CD4-positive, alpha-beta T cell (primary cell): ENCODE results near the gene COX10. TPM values are rescaled to one million over a fixed set of nuclear protein-coding genes. Genes with fewer than 3 reads are reported as not detected.
"Not testable (repeated sequence)": the region's sequence is repeated elsewhere in the genome, so short reads cannot be mapped to it uniquely, and the experiment has no call there.

Experiments used
- ATAC-seq: fragments of 200-7000 bp; cut with Tn5 transposase; one replicate; pipeline ENCODE4 v1.10.0; 2022; ENCODE audit warnings: mild to moderate bottlenecking; ENCODE audit not compliant: poor library complexity
- CTCF ChIA-PET: fragments of 350-600 bp; sonication (Branson Sonifier 250); formaldehyde crosslinking; loops from one replicate; lab custom pipeline; 2021; ENCODE audit warnings: antibody characterized with exemption, inconsistent platforms; lab: Charles Lee
- POLR2A ChIA-PET: fragments of 350-600 bp; sonication (Branson Sonifier 250); formaldehyde crosslinking; loops from one replicate; lab custom pipeline; 2021; ENCODE audit warnings: antibody characterized with exemption, inconsistent platforms; lab: Charles Lee
- DNase-seq, 14 experiments: peaks; one replicate each; pipeline ENCODE4 v3.0.0-alpha.2; 2013 to 2020; ENCODE audit warnings: mixed read lengths in 2 of 14
- H3K27ac ChIP-seq, 2 donors: one replicate each; pipeline versions ENCODE4 v1.5.1 to v1.7.0; 2013; ENCODE audit warnings: low read length in 2 of 2, low read depth in 1 of 2, mild to moderate bottlenecking in 1 of 2
- H3K27me3 ChIP-seq, 2 experiments: 1 replicate in 1 of 2; 2 replicates in 1 of 2; pipeline versions ENCODE4 v1.6.1 to v1.7.0; 2013; ENCODE audit warnings: low read length in 2 of 2, control low read depth in 1 of 2, mild to moderate bottlenecking in 1 of 2, moderate library complexity in 1 of 2; ENCODE audit not compliant: insufficient read depth in 2 of 2, control insufficient read depth in 1 of 2
- H3K36me3 ChIP-seq: one replicate; pipeline ENCODE4 v1.6.1; 2013; ENCODE audit warnings: low read length, control low read depth; ENCODE audit not compliant: insufficient read depth
- H3K4me1 ChIP-seq: one replicate; pipeline ENCODE4 v1.6.1; 2013; ENCODE audit warnings: low read length, control low read depth; ENCODE audit not compliant: insufficient read depth
- H3K4me3 ChIP-seq: one replicate; pipeline ENCODE4 v1.5.1; 2013; ENCODE audit warnings: mild to moderate bottlenecking, low read length, moderate library complexity
- H3K9me3 ChIP-seq, 2 experiments: 1 replicate in 1 of 2; 2 replicates in 1 of 2; pipeline versions ENCODE4 v1.6.1 to v1.7.0; 2013; ENCODE audit warnings: low read length in 2 of 2, mild to moderate bottlenecking in 2 of 2, control low read depth in 1 of 2, moderate library complexity in 1 of 2; ENCODE audit not compliant: control insufficient read depth in 1 of 2, insufficient read depth in 1 of 2
- H3K27ac Mint-ChIP-seq: one replicate; pipeline ENCODE4 v1.8.0; 2020; ENCODE audit warnings: mixed read lengths
- H3K27me3 Mint-ChIP-seq: one replicate; pipeline ENCODE4 v1.8.0; 2021; ENCODE audit warnings: mixed read lengths
- H3K36me3 Mint-ChIP-seq: one replicate; pipeline ENCODE4 v1.8.0; 2021; ENCODE audit warnings: low read depth, mixed read lengths
- H3K4me1 Mint-ChIP-seq: one replicate; pipeline ENCODE4 v1.8.0; 2021; ENCODE audit warnings: low read depth, mixed read lengths
- H3K4me3 Mint-ChIP-seq: one replicate; pipeline ENCODE4 v1.8.0; 2020; ENCODE audit warnings: mild to moderate bottlenecking, mixed read lengths
- H3K9me3 Mint-ChIP-seq: one replicate; pipeline ENCODE4 v1.8.0; 2020; ENCODE audit warnings: mixed read lengths
- CTCF ChIP-seq: fragments of 200-600 bp; IDR thresholded peaks from one replicate; pipeline ENCODE4 v1.8.0; 2022; ENCODE audit warnings: antibody characterized with exemption, mild to moderate bottlenecking
- intact Hi-C, 2 experiments: fragments of 100-400 bp; cut with DNase I in 1 of 2; cut with micrococcal nuclease in 1 of 2; formaldehyde crosslinking; loops; one replicate each; pipeline versions ENCODE4 v1.15.1 to v1.9.0; 2023 to 2025; cut with DNase I, micrococcal nuclease
- total RNA-seq, 174 experiments: library from RNA in 2 of 174; stranded (reverse) in 2 of 174; gene quantifications; one replicate each; pipeline ENCODE4 v1.2.3 and lab custom pipeline; 2021 to 2026

The COX10 gene
- total RNA-seq, 2 experiments from 2014 or later, result 9.1 to 9.9 TPM

- Mint-ChIP-seq H3K4me1 (peaks cover 15% of the 10 kb centered on the region), H3K27me3 (no peaks in the 10 kb centered on the region), H3K36me3 (peaks cover 36% of the 10 kb centered on the region), H3K27ac (no peak overlapping the region), H3K4me3 (no peak overlapping the region), H3K9me3 (peaks cover 6% of the 10 kb centered on the region)
- Histone ChIP-seq H3K4me3 (no peak overlapping the region), H3K27me3 (no peaks in the 10 kb centered on the region), H3K4me1 (no peaks in the 10 kb centered on the region), H3K9me3 (peaks cover 9 to 16% of the 10 kb centered on the region in 2 experiments), H3K27ac (no peak overlapping the region), H3K36me3 (peaks cover 5% of the 10 kb centered on the region)
- intact Hi-C loops, result no loop called here
- ATAC-seq, result no peak
- no peak for TF ChIP-seq CTCF
- POLR2A ChIA-PET, result interaction anchor here (0.9 kb wide), 1 partner anchor 38 kb away, joined by 3 read pairs; no protein-coding TSS in a partner anchor
- DNase-seq, result no peak
- CTCF ChIA-PET, result no interaction called here
Measured at GRCh38 chr17:14165616-14166015, 96.3 kb downstream of the COX10 start.

- intact Hi-C loops, H3K27ac ChIP-seq, H3K4me3 ChIP-seq, H3K9me3 Mint-ChIP-seq, H3K27me3 Mint-ChIP-seq, H3K27me3 ChIP-seq, H3K4me1 ChIP-seq, H3K27ac Mint-ChIP-seq, ATAC-seq, POLR2A ChIA-PET, CTCF ChIA-PET, DNase-seq, H3K4me3 Mint-ChIP-seq, H3K36me3 ChIP-seq: not testable (repeated sequence)
- H3K9me3 ChIP-seq, result peaks cover 9 to 16% of the 10 kb centered on the region in 2 experiments
- Mint-ChIP-seq H3K4me1 (peaks cover 15% of the 10 kb centered on the region), H3K36me3 (peaks cover 36% of the 10 kb centered on the region)
Measured at GRCh38 chr17:14167831-14168230, 98.5 kb downstream of the COX10 start.

GRCh38 chr17:14168582-14168981 lies 99.3 kb downstream of the COX10 start:
- POLR2A ChIA-PET, result no interaction called here
- TF ChIP-seq CTCF, result no peak
- no peaks in the 10 kb centered on the region for H3K27me3 Mint-ChIP-seq
- Histone ChIP-seq H3K27ac (no peak overlapping the region), H3K27me3 (no peaks in the 10 kb centered on the region), H3K36me3 (peaks cover 5% of the 10 kb centered on the region), H3K4me3 (no peak overlapping the region), H3K4me1 (no peaks in the 10 kb centered on the region), H3K9me3 (peaks cover 9 to 16% of the 10 kb centered on the region in 2 experiments)
- DNase-seq, result no peak
- peaks cover 33% of the 10 kb centered on the region for H3K36me3 Mint-ChIP-seq
- intact Hi-C loops, result no loop called here
- peaks cover 6% of the 10 kb centered on the region for H3K9me3 Mint-ChIP-seq
- H3K4me1 Mint-ChIP-seq, result peaks cover 15% of the 10 kb centered on the region
- ATAC-seq, result no peak
- CTCF ChIA-PET, result no interaction called here
- no peak overlapping the region for H3K4me3 Mint-ChIP-seq
- H3K27ac Mint-ChIP-seq, result no peak overlapping the region

GRCh38 chr17:14169287-14169686 lies 100.0 kb downstream of the COX10 start:
- no peaks in the 10 kb centered on the region for H3K27me3 Mint-ChIP-seq
- no peak for ATAC-seq
- Histone ChIP-seq H3K4me3 (no peak overlapping the region), H3K27me3 (no peaks in the 10 kb centered on the region), H3K9me3 (peaks cover 9 to 16% of the 10 kb centered on the region in 2 experiments), H3K4me1 (no peaks in the 10 kb centered on the region), H3K27ac (no peak overlapping the region), H3K36me3 (peaks cover 5% of the 10 kb centered on the region)
- H3K9me3 Mint-ChIP-seq, result peaks cover 6% of the 10 kb centered on the region
- CTCF ChIA-PET, result no interaction called here
- H3K27ac Mint-ChIP-seq, result no peak overlapping the region
- peaks cover 15% of the 10 kb centered on the region for H3K4me1 Mint-ChIP-seq
- H3K4me3 Mint-ChIP-seq, result no peak overlapping the region
- DNase-seq, result no peak
- no peak for TF ChIP-seq CTCF
- H3K36me3 Mint-ChIP-seq, result peaks cover 30% of the 10 kb centered on the region
- intact Hi-C loops, result no loop called here
- POLR2A ChIA-PET, result no interaction called here
